ENCODE data around the gene FRMPD1. TPM values are rescaled to one million over a fixed set of nuclear protein-coding genes. Genes with fewer than 3 reads are reported as not detected.

FRMPD1 gene
- polyA plus RNA-seq, 2 of the 4 experiments (the other 2 are of a cell fraction) = 0.01 TPM; not detected in 1

GRCh38 chr9:37621273-37622121, 29.3 kb upstream of the FRMPD1 start:
- no peaks in the 10 kb centered on the region for H3K9me3 ChIP-seq
- TF ChIP-seq CBX2 (IDR thresholded peaks at IDR 0.05; ENCODE audit: borderline replicate concordance, low read depth) = no peak
- no peak for DNase-seq (ENCODE audit: low read depth in 1 of 2, low spot score in 1 of 2)
- no peak for FAIRE-seq
- no peak overlapping the region for H3K4me3 ChIP-seq
- H3K27ac ChIP-seq = no peak overlapping the region
- 65% methylated on average over 9 of the region's 9 CpGs for WGBS (ENCODE audit: missing lambda C conversion rate)
- no peak for ATAC-seq
- ChIA-PET POLR2A (no interaction called here), CTCF (interaction anchor here (1.3 kb wide), 1 partner anchor 29 kb away, joined by 3 read pairs; the partner anchor contains the start of gene FRMPD1)
- H3K4me1 ChIP-seq = no peaks in the 10 kb centered on the region
- H3K4me2 ChIP-seq = no peak overlapping the region

GRCh38 chr9:37622462-37622861, 28.3 kb upstream of the FRMPD1 start:
- FAIRE-seq (no peak), ATAC-seq (no peak), DNase-seq (ENCODE audit: low read depth in 1 of 2, low spot score in 1 of 2) (no peak)
- POLR2A ChIA-PET = no interaction called here
- Histone ChIP-seq H3K4me1 (no peaks in the 10 kb centered on the region), H3K9me3 (no peaks in the 10 kb centered on the region), H3K27ac (no peak overlapping the region), H3K4me2 (no peak overlapping the region), H3K4me3 (no peak overlapping the region)
- CTCF ChIA-PET = interaction anchor here (1.3 kb wide), 1 partner anchor 28 kb away, joined by 3 read pairs; the partner anchor contains the start of gene FRMPD1
- no peak for TF ChIP-seq TP53 (CRISPR knock-in tag; IDR thresholded peaks at IDR 0.05)
- WGBS (ENCODE audit: missing lambda C conversion rate) = 64% methylated on average over 4 of the region's 4 CpGs

GRCh38 chr9:37623267-37623666, 27.5 kb upstream of the FRMPD1 start:
- no peaks in the 10 kb centered on the region for H3K4me1 ChIP-seq
- WGBS (ENCODE audit: missing lambda C conversion rate) = 63% methylated on average over 2 of the region's 2 CpGs
- no peak overlapping the region for H3K27ac ChIP-seq
- no peak overlapping the region for H3K4me3 ChIP-seq
- H3K9me3 ChIP-seq = no peaks in the 10 kb centered on the region
- FAIRE-seq = no peak
- DNase-seq (ENCODE audit: low read depth in 1 of 2, low spot score in 1 of 2) = no peak
- no peak for TF ChIP-seq SMC3 (IDR thresholded peaks at IDR 0.05)
- no peak for TF ChIP-seq ESRRA (IDR thresholded peaks at IDR 0.05; ENCODE audit: borderline replicate concordance, low read length)
- no peak for TF ChIP-seq SREBF2 (IDR thresholded peaks at IDR 0.05)
- no peak for TF ChIP-seq ZNF302 (CRISPR knock-in tag; IDR thresholded peaks at IDR 0.05)
- TF ChIP-seq MAFK (IDR thresholded peaks at IDR 0.05; ENCODE audit: partially characterized antibody) = no peak
- no peak for TF ChIP-seq JUNB (IDR thresholded peaks at IDR 0.05)
- TF ChIP-seq HMGXB4 (CRISPR knock-in tag; IDR thresholded peaks at IDR 0.05; ENCODE audit: borderline replicate concordance) = no peak
- H3K4me2 ChIP-seq = no peak overlapping the region
- POLR2A ChIA-PET = no interaction called here
- no peak for ATAC-seq
- CTCF ChIA-PET = no interaction called here

GRCh38 chr9:37624073-37624472, 26.7 kb upstream of the FRMPD1 start:
- Histone ChIP-seq H3K27ac (no peak overlapping the region), H3K4me2 (no peak overlapping the region), H3K4me3 (no peak overlapping the region), H3K9me3 (no peaks in the 10 kb centered on the region), H3K4me1 (no peaks in the 10 kb centered on the region)
- WGBS (ENCODE audit: missing lambda C conversion rate) = 34% methylated on average over 1 of the region's 1 CpG
- ATAC-seq (no peak), DNase-seq (ENCODE audit: low read depth in 1 of 2, low spot score in 1 of 2) (no peak), FAIRE-seq (no peak)
- ChIA-PET CTCF (interaction anchor here (1.1 to 2.5 kb wide), 3 partner anchors 9 to 28 kb away, joined by 3 to 8 read pairs (median 7); no protein-coding TSS in a partner anchor), POLR2A (no interaction called here)
- TF ChIP-seq CHD4 (IDR thresholded peaks at IDR 0.05; ENCODE audit: borderline replicate concordance) = no peak

- ATAC-seq (no peak), FAIRE-seq (peak; percentile 32), DNase-seq (ENCODE audit: low read depth in 1 of 2, low spot score in 1 of 2) (no peak)
- H3K4me2 ChIP-seq = no peak overlapping the region
- no peaks in the 10 kb centered on the region for H3K9me3 ChIP-seq
- H3K27ac ChIP-seq = no peak overlapping the region
- H3K4me1 ChIP-seq = no peaks in the 10 kb centered on the region
- WGBS (ENCODE audit: missing lambda C conversion rate) = 79% methylated on average over 5 of the region's 5 CpGs
- no peak for TF ChIP-seq MAZ (IDR thresholded peaks at IDR 0.05; ENCODE audit: borderline replicate concordance, low read depth, low read length)
- no peak for TF ChIP-seq TFCP2L1 (CRISPR knock-in tag; IDR thresholded peaks at IDR 0.05)
- TF ChIP-seq FOXS1 (CRISPR knock-in tag; IDR thresholded peaks at IDR 0.05) = no peak
- no peak for TF ChIP-seq RAD21 (conservative IDR thresholded peaks at IDR 0.05 in 1 of 2, IDR thresholded peaks at IDR 0.05 in 1 of 2)
- no peak for TF ChIP-seq ZSCAN20 (CRISPR knock-in tag; IDR thresholded peaks at IDR 0.05)
- TF ChIP-seq EHMT2 (IDR thresholded peaks at IDR 0.05; ENCODE audit: low read depth) = no peak
- TF ChIP-seq RFX5 (IDR thresholded peaks at IDR 0.05) = no peak
- no peak for TF ChIP-seq ESRRA (IDR thresholded peaks at IDR 0.05; ENCODE audit: borderline replicate concordance, low read length)
- no peak for TF ChIP-seq JUN (IDR thresholded peaks at IDR 0.05)
- no peak for TF ChIP-seq KDM5A (IDR thresholded peaks at IDR 0.05)
- ChIA-PET CTCF (interaction anchor here (0.8 to 2.5 kb wide), 5 partner anchors 9 to 122 kb away, joined by 3 to 8 read pairs (median 6); no protein-coding TSS in a partner anchor), POLR2A (no interaction called here)
- no peak overlapping the region for H3K4me3 ChIP-seq
Measured at GRCh38 chr9:37625036-37625757, 25.6 kb upstream of the FRMPD1 start.
